ENCODE data around the gene MKX.
"Not testable (repeated sequence)": the region's sequence is repeated elsewhere in the genome, so short reads cannot be mapped to it uniquely, and the experiment has no call there.

The MKX gene

DNA sequence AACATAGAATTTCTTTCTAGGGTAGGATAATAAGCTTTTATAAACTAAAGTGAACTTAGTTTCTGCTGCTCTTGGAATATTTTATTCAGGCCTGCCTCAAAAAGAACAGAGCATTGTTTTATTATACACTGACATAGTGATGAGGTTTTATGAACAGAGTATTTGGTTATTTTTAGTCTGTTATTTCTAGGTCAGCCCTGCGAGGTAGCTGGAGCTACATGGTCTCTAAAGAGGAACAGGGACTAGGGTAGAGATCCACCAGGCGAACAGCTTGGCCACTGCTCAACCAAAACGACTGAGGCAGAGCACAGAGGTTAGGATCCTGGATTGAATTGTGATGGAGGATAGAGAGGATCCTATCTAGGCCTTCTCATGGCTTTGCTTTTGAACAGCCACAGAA lies 53.0 kb downstream of the MKX start:
- DNase-seq (ENCODE audit: low spot score), result no peak

DNA sequence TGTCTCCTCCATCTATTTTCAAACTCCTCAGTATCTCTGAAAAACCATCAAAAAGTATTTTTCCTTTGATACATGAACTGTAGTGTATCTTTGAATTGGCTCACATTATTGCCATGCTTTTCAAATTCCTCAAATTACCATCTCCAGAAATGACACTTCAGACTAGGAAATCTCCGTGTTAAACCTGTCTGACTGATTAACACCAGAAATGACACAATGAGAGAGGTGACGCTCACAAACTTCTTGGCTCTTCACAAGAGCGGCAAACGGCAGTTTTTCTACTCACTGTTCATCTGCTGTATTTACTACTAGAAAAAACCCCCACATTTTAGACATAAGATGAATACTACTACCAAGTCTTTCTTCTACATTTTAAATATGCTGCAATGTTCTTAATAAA lies 56.6 kb downstream of the MKX start:
- DNase-seq (ENCODE audit: low spot score), result no peak

DNA sequence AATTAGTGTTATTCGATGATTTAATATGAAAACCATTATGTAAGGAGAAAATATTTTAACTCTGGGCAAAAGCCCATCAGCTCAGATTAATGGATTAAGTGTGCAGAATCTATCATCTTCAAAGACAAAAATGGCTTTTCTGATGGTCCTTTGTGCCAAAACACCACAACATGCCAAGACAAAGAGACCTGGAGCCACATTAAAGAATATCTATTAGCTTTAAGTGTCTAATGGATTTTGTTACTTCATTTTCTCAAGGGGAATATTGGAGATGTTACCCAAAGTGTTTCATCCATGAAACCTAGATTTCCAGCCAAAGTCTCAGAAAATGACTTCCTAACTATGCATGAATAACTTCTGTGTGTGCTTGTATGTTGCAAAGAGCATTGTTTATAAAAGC lies 57.3 kb downstream of the MKX start:
- no peak for DNase-seq (ENCODE audit: low spot score)

DNA sequence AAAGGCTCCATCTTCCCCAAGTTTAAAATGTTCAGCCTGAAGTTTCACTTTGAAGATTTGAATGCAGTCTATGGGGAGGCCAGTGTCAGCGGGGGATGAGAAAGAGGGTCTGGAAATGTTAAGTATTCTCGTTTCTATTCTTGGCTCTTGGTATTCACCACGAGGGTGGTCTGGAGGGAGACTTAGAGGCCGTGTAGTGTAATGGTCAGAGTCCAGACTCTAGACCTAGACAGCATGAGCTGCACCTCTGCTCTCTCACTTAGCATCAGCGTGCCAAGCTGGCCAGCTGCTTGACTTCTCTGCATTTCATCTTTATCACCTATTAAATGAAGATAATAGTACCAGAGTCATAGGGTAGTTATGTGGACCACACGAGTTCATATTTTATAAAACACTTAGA lies 57.9 kb downstream of the MKX start:
- no peak for DNase-seq (ENCODE audit: low spot score)

DNA sequence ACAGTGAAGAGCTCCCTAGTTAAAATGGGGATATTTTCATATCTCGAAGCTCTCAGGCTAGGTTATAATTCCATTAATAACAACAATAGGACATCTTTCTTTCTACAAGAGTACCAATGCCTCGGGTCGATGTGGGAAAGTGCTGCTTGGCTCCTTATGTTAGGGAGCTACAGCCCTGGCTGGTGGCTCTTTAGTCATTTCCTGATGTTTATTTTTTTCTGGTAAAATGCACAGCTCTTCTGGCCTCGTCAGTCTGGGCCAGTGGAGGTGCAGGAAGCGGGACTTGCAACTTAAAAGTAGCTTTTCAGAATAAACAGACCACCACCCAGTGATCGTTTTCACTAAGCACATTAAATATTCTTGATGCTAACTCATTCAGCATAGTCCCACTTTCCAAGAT lies 58.3 kb downstream of the MKX start:
- DNase-seq (ENCODE audit: low spot score), result no peak

DNA sequence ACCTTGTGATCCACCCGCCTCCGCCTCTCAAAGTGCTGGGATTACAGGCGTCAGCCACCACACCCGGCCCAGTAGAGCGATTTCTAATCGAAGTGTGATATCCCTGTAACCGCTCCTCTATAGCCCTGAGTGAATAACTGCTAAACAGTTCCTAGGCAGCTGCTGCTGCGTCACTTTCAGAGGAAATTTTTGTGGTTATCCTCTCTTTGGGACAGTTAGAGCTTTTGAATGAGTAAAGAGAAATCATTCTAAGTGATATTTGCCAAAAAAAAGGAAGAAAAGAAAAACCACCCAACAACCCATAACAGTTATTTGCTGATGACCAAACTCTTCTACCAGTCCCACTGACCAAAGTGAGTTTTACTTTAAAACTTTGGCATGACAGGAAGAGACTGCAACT lies 59.9 kb downstream of the MKX start:
- DNase-seq (ENCODE audit: low spot score), result no peak

DNA sequence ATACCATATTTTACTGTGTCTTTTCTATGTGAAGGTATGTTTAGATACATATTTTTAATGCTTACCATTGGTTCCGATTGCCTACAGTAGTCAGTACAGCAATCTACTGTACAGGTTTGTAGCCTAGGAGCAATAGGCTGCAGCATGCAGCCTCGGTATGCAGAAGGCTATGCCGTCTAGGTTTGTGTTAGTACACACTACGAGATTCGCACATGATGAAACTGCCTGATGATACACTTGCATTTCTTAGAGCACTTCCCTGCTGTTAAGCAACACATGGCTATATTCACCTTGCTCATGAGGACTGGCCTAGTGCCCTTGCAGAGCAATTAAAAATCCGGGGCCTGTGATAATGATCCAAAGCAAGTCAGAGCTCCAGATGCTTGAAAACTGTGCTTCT lies 62.4 kb downstream of the MKX start:
- DNase-seq (ENCODE audit: low spot score), result no peak

DNA sequence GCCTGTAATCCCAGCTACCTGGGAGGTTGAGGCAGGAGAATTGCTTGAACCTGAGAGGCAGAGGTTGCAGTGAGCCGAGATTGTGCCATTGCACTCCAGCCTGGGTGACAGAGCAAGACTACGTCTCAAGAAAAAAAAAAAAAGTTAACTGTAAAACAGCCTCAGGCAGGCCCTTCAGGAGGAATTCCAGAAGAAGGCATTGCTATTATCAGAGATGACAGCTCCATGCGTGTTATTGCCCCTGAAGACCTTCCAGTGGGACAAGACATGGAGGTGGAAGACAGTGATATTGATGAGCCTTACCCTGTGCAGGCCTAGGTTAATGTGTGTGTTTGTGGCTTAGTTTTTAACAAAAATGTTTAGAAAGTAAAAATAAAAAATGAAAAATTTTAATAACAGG lies 63.8 kb downstream of the MKX start:
- DNase-seq (ENCODE audit: low spot score), result not testable (repeated sequence)

DNA sequence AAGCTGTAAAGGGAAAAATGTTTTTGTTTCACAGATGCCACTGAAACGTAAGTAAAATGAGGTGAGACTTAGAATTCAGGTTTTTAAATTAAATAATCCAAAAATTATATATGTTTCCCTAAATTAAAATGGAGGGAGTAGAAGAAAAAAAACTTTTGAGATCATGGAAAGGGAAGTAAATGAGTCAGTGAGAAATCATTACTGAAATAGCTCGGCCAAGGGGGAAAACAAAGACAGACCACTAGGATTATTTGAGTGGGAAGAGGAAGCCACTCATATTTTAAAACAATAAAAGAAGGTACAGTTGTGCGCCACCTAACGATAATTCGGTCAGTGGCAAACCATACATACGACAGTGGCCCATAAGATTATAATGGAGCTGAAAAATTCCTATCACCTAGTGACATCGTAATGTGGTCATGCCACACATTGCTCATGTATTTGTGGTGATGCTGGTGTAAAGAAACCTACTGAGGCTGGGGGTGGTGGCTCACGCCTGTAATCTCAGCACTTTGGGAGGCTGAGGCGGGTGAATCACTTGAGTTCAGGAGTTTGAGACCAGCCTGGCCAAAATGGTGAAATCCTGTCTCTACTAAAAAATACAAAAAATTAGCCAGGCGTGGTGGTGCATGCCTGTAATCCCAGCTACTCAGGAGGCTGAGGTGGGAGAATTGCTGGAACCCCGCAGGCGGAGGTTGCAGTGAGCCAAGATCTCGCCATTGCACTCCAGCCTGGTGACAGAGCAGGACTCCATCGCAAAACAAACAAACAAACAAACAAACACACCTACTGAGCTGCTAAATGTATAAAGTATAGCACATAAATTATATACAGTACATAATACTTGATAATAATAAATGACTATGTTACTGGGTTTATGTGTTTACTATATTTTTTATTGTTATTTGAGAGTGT lies 64.7 kb downstream of the MKX start:
- DNase-seq (ENCODE audit: low spot score), result no peak

DNA sequence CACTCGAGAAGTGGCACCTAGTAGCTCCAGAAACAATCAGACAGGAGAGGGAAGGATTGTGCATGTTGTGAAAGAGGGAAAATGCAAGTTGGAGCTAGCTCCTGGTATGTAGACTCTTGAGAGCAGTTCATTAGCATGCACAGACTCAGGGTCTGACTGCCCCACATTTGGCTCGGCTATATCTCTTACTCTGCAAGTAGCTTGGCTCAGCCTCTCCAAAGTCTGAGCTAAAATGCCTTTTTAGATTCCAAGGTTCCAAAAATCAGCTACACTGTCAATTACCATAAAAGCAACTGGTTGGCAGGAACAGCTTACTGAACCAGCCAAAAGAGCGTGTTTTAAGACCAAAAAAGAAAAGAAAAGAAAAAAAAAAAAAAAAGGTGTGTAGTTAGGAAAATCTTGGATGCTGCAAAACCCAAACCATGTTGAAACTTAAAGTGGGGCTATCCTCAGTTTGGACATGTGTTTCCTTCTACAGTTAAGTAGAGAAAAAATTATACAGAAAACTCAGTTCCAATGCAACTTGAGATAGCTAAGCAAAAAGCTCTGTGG lies 65.5 kb downstream of the MKX start:
- DNase-seq (ENCODE audit: low spot score), result no peak

DNA sequence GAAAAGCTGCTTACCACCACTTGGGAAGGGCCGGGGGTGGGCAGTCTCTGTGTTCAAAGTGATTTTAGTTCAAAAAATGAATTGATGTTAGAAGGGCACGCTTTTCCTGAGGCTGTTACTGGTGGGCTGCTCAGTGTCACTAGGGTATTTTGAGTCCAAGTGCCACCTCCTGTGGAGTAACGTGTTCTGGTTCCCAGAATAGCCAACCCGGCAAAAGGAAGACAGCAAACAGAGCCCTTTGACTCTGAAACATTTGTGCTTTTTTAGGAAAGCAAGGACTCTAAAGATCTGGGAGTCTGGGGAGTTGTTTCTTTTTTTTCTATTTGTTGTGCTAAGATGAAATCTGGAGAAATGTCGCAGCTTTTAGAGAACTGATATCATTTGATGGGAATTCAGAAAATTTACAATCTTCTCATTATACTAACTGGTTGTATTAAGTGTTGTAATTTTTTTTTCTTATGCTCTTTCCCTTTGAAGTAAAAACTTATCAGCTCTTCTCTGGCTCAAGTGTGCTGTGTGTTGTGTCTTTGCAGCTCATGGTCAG lies 66.2 kb downstream of the MKX start:
- DNase-seq (ENCODE audit: low spot score), result no peak

DNA sequence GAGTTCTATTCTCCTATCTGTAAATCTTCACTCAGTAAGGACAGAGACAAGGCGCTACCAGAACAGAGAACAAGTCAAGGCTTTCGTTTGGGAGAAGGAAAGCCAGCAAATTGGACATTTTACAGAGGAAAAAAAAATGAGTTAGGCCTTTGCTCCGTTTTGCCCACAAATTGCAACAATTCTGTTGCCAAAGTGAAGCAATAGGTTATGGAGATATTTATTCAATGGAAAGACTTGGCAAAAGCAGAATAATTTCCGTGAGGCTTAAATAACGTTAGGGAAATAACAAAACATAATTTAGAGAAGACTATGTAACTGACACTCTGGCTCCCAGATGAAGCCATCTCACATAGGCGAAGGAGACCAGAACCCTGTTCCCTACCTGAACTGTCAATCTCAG lies 67.5 kb downstream of the MKX start:
- DNase-seq (ENCODE audit: low spot score), result no peak

DNA sequence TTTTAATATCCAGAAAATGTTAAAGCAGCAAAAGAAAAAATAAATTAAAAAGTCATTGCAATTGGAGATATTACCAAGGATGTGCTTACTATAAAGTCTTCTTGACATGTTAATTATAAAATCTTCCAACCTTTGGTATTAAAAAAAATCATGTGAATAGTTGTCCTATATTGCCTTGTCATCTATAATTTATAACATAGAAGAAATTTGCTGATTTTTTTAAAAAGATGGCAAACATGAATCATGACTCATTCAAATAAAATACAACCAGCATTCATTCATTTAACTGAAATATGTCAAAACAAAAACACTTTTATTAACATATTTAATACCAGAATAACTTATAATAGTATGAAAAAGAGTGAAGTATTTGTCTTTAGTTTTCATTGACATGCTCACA lies 72.6 kb downstream of the MKX start:
- DNase-seq (ENCODE audit: low spot score), result no peak

DNA sequence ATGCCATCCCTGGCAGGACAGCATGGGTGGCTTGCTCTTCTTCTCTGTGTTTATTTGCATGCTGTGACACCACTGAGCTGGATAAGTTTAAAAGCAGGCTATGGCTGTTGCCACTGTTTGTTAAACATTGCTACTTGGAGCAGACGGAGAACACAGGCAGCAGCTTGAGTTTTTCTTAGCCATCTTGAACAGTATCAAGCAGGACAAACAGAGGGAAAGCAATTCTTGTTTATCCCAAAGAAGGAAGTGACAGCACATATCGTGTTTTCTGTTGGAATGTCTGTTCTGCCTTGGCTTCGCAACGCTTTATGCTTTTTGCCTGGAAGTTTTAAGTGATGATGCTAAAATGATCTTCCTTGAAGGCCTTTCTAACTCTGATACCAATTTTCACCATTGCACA lies 73.8 kb downstream of the MKX start:
- DNase-seq (ENCODE audit: low spot score), result no peak

DNA sequence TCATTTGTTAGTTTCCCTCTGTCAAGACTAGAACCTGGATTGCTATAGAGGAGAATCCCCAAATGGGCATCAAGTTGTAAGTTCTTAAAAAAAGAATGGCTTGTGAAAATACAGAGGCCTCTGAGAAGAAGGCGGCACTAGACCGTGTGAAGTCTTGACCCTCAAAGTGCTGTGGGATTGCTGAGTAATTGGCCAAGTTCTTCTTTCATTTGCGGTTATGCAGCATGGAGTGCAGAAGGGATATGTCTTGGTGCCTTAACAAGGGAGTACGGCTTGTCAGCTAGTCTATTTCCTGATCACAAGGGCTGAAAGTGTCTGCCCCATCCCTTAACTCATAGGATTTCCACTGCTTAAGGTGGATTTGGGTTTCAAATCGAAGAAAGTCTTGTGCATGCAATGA lies 81.2 kb downstream of the MKX start:
- no peak for DNase-seq (ENCODE audit: low spot score)

DNA sequence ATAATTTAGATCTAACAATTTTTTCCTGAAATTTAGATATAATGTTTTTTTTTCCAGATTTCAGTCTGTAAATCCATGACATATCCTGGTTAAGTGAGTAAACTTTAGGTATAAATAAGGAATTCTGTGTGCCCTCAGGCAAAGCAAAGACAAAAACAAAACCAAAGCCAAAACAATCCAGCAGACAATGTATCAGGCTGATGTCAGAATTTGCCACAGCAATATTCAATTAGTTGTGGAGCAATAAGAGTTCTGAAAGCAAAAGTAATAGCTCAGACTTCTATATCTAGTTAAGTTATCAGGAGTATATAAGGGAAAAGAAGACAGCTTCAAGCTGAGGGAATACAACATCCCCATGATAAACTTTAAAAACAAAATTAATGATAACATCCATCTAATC lies 82.0 kb downstream of the MKX start:
- DNase-seq (ENCODE audit: low spot score), result no peak

DNA sequence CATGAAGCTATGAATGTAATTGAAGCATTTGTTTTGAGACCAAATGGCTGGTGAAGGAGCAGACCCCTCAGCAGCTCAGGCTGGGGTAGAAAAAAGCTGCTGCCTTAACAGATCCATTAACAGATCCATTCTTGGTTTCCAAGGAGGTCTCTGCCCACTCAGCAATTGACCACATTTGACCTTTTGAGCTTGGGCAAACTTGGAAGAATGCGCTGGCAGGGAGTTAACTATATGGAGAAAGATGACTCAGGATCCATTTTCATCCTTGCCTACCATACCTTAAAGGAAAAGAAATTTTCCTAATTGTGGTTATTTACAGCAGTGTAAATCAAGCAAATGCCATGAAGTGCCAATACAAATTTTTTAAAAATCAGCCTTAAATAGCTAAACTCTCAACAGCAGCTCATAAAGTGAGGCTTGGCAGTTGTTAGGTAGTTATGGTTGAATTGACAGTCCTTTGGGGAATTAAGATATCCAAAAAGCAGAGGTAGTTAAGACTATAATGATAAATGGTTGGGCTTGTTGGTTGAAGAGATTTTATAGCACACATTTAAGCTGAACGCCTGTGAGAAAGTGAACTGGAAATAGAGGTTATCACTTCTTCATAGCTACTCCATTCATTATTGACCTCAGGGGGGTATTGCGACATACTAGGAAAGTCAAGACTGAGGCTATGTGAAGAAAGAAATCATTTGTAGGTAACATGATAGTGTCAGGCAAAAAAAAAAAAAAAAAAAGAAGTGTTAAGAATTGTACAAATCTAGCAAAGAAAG lies 83.9 kb downstream of the MKX start:
- no peak for DNase-seq (ENCODE audit: low spot score)

DNA sequence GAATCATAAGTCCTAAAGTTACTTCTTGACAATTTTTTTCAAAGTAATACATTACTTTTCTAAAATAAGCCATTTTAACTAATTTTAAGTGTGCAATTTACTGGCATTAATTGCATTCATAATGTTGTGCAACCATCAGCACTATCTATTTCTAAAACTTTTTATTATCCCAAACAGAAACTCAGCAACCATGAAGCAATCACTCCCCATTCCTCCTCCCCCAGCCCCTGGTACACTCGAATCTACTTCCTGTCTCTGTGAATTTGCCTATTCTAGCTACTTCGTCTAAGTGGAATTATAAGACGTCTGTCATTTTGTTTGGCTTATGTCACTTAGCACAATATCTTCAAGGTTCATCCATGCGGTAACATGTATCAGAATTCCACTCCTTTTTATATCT lies 84.9 kb downstream of the MKX start:
- no peak for DNase-seq (ENCODE audit: low spot score)

DNA sequence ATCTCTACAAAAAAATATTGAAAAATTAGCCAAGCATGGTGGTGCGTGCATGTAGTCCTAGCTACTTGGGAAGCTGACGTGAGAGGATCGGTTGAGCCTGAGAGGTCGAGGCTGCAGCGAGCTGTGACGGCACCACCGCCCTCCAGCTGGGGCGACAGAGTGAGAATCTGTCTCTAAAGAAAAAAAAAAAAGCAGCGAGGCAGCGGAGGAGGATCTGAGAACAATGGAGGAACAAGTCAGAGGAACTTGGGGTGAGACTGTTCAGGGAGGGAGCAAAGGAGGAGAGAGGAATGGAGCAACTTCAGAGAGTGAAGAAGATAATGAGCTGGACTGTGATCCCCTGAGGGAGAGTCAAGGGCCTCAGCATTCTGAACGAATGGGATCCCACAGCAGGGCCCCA lies 85.4 kb downstream of the MKX start:
- DNase-seq (ENCODE audit: low spot score), result no peak

DNA sequence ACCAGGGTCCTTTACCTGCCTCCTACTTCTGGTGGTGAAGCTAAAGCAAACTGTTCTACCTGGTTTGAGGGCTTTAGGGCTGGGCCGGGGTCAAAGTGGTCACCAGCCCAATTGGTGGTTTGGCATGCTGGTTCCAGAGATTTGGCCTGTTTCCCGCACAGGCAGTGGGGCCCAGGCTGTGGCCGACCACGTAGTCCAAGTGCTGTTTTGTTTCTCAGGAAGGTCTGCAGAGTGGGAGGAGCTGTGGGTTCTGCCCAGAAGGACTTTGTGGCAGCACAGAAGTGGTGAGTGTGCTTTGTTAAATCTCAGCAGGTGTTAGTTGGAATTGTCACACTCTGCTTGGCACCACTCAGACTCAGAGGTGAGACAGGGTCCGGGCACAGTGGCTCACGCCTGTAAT lies 85.8 kb downstream of the MKX start:
- no peak for DNase-seq (ENCODE audit: low spot score)

DNA sequence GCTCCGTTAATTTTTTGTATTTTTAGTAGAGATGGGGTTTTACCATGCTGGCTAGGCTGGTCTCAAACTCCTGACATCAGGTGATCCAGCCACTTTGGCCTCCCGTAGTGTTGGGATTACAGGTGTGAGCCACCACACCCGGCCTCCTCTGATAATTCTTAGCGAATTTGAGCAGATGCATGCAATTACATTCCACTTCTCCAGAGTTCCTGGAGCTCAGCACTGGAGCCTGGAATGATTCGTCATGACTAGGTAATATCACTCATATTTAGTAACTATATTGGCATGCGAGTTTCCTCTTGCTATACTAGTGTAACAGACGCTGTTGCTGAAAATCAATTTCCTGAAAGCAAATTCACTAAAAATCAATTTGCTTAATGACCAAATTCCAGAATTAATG lies 86.8 kb downstream of the MKX start:
- DNase-seq (ENCODE audit: low spot score), result peak; percentile 73

DNA sequence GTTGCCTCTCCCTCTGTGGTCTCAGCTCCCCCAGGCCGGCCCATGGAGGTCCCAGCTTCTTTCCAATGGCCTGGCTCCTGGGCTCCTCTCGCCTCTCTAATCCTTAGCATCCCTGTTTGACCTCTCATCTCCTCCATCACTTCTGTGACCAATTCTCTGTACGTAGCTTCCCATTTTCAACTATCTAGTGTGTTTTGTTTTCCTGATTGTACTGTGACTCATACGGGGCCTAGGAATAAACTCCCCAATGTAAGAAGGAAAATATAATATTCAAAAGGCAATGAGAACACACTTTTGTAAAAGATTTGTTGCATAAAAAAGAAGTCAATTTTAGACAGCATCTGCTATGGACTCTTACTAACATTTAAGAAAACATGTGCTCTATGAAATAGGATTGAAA lies 90.3 kb downstream of the MKX start:
- no peak for DNase-seq (ENCODE audit: low spot score)

DNA sequence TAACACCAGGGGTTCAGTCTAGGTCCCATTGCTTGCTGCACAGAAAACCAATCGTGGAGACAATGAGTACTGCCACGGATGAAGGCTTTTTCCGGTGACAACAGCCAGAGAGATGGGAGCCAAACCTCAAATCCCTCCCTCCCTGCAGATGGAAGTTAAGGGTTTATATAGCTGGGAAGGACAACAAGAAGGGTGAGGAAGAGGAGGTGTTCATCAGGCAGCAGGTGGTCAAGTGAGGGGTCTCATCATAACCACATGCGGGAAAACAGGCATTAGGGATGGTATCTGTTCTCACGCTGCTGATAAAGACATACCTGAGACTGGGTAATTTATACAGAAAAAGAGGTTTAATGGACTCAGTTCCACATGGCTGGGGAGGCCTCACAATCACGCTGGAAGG lies 91.3 kb downstream of the MKX start:
- no peak for DNase-seq (ENCODE audit: low spot score)

All from GM03348 (cell line).